Rectal smooth muscle tissue (tissue), 1 donor: ENCODE measurements around the gene BPTF.
"Not testable (repeated sequence)": the region's sequence is repeated elsewhere in the genome, so short reads cannot be mapped to it uniquely, and the experiment has no call there.

Experiments used
- H3K27ac ChIP-seq: one replicate; pipeline ENCODE4 v1.7.0; 2013; ENCODE audit warnings: low read depth, low read length, inconsistent platforms
- H3K27me3 ChIP-seq: one replicate; pipeline ENCODE4 v1.7.0; 2013; ENCODE audit warnings: low read length; ENCODE audit not compliant: control insufficient read depth, insufficient read depth
- H3K36me3 ChIP-seq: one replicate; pipeline ENCODE4 v1.7.0; 2013; ENCODE audit warnings: low read length; ENCODE audit not compliant: control insufficient read depth, insufficient read depth
- H3K4me1 ChIP-seq: one replicate; pipeline ENCODE4 v1.7.0; 2013; ENCODE audit warnings: low read length; ENCODE audit not compliant: control insufficient read depth, insufficient read depth
- H3K4me3 ChIP-seq: one replicate; pipeline ENCODE4 v1.7.0; 2013; ENCODE audit warnings: low read length
- H3K9ac ChIP-seq: one replicate; pipeline ENCODE4 v1.7.0; 2013; ENCODE audit warnings: low read length

The BPTF gene

GRCh38 chr17:68013385-68013784 lies 188.1 kb downstream of the BPTF start:
- Histone ChIP-seq H3K36me3 (no peaks in the 10 kb centered on the region), H3K9ac (no peak overlapping the region), H3K27me3 (no peaks in the 10 kb centered on the region), H3K27ac (no peak overlapping the region), H3K4me1 (no peaks in the 10 kb centered on the region), H3K4me3 (no peak overlapping the region)

DNA sequence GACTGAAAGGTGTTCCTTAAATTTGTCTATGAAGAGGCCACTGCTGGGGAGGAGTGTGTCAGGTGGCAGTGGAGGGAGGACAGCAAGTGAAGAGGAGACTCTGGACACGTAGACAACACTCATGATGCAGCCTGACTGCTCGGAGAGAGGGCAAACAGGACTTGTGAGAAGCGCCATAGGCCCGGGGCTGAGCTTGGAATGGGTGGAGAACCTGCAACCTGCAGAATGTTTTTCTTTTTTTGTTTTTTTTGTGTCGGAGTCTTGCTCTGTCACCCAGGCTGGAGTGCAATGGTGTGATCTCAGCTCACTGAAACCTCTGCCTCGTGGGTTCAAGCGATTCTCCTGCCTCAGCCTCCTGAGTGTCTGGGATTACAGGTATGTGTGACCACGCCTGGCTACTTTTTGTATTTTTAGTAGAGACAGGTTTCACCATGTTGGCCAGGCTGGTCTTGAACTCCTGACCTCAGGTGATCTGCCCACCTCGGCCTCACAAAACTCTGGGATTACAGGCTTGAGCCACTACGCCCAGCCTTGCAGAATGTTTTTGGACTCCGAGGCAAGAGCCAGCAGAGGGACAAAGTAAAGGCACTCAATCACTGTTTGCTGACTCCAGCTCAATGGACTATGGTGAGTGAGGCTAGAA lies 189.9 kb downstream of the BPTF start:
- H3K9ac ChIP-seq, result no peak overlapping the region
- no peak overlapping the region for H3K27ac ChIP-seq
- H3K4me3 ChIP-seq, result no peak overlapping the region
- no peaks in the 10 kb centered on the region for H3K36me3 ChIP-seq
- H3K4me1 ChIP-seq, result no peaks in the 10 kb centered on the region
- no peaks in the 10 kb centered on the region for H3K27me3 ChIP-seq

GRCh38 chr17:68016838-68017237 lies 191.5 kb downstream of the BPTF start:
- no peak overlapping the region for H3K27ac ChIP-seq
- H3K4me3 ChIP-seq, result no peak overlapping the region
- no peak overlapping the region for H3K9ac ChIP-seq
- no peaks in the 10 kb centered on the region for H3K36me3 ChIP-seq
- no peaks in the 10 kb centered on the region for H3K27me3 ChIP-seq
- H3K4me1 ChIP-seq, result peaks cover 2% of the 10 kb centered on the region

DNA sequence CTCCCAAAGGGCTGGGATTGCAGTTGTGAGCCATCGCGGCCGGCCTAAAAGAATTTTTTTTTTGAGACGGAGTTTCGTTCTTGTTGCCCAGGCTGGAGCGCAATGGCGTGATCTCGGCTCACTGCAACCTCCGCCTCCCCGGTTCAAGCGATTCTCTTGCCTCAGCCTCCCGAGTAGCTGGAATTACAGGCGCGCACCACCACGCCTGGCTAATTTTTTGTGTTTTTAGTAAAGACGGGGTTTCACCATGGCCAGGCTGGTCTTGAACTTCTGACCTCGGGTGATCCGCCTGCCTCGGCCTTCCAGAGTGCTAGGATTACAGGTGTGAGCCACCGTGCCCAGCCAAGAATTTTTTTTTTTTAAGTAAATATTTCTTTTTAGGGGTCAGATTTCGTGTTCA lies 193.2 kb downstream of the BPTF start:
- H3K27me3 ChIP-seq, H3K36me3 ChIP-seq, H3K27ac ChIP-seq, H3K4me1 ChIP-seq, H3K4me3 ChIP-seq, H3K9ac ChIP-seq: not testable (repeated sequence)

GRCh38 chr17:68019336-68019674 lies 194.0 kb downstream of the BPTF start:
- no peaks in the 10 kb centered on the region for H3K27me3 ChIP-seq
- no peak overlapping the region for H3K9ac ChIP-seq
- no peak overlapping the region for H3K4me3 ChIP-seq
- H3K27ac ChIP-seq, result peak overlapping the region; percentile 51
- H3K36me3 ChIP-seq, result no peaks in the 10 kb centered on the region
- H3K4me1 ChIP-seq, result peaks cover 2% of the 10 kb centered on the region

- H3K27me3 ChIP-seq, result no peaks in the 10 kb centered on the region
- H3K4me3 ChIP-seq, result peak overlapping the region; percentile 75
- H3K9ac ChIP-seq, result peak overlapping the region; percentile 55
- peak overlapping the region; percentile 87 for H3K27ac ChIP-seq
- H3K36me3 ChIP-seq, result no peaks in the 10 kb centered on the region
- peaks cover 2% of the 10 kb centered on the region for H3K4me1 ChIP-seq
These were observed 194.5 kb downstream of the BPTF start for GRCh38 chr17:68019675-68020408.

- H3K27me3 ChIP-seq, result no peaks in the 10 kb centered on the region
- H3K9ac ChIP-seq, result peak overlapping the region; percentile 55
- H3K27ac ChIP-seq, result peak overlapping the region; percentile 87
- H3K4me1 ChIP-seq, result peaks cover 2% of the 10 kb centered on the region
- no peaks in the 10 kb centered on the region for H3K36me3 ChIP-seq
- peak overlapping the region; percentile 75 for H3K4me3 ChIP-seq
These were observed 195.1 kb downstream of the BPTF start for GRCh38 chr17:68020409-68020756.

- H3K36me3 ChIP-seq, H3K9ac ChIP-seq, H3K27ac ChIP-seq, H3K4me1 ChIP-seq, H3K27me3 ChIP-seq: not testable (repeated sequence)
- H3K4me3 ChIP-seq, result peak overlapping the region; percentile 75
These were observed 195.5 kb downstream of the BPTF start for GRCh38 chr17:68020791-68021190.

DNA sequence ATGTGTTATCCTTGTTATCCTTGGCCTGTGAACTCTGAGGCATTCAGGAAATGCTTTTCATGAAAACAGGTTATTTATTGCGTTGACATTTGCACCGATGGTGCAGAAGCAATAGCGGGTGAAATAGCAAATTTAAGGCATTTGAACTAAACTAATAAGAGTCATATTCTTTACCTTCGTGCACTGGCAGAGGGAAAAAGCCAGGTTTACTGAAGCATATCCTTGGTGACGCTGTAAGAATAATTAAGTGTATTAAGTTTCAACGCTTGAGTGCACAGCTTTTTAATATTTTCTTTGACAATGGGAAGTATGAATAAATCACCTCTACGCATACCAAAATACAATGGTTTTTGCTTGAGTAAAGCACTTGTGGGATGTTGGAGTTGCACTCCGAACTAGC lies 196.7 kb downstream of the BPTF start:
- Histone ChIP-seq H3K4me1 (peaks cover 2% of the 10 kb centered on the region), H3K27me3 (no peaks in the 10 kb centered on the region), H3K27ac (no peak overlapping the region), H3K9ac (no peak overlapping the region), H3K36me3 (no peaks in the 10 kb centered on the region), H3K4me3 (no peak overlapping the region)

DNA sequence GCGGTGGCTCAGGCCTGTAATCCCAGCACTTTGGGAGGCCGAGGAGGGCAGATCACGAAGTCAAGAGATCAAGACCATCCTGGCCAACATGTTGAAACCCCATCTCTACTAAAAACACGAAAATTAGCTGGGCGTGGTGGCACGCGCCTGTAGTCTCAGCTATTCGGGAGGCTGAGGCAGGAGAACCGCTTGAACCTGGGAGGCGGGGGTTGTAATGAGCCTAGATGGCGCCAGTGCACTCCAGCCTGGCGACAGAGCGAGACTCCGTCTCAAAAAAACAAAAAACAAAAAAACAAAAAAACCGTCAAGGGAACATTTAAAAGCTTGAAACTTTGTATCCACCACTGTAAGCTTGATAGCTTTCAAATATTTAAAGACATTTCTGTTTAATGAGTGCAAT lies 197.2 kb downstream of the BPTF start:
- not testable (repeated sequence) for H3K4me1 ChIP-seq, H3K9ac ChIP-seq, H3K36me3 ChIP-seq, H3K27ac ChIP-seq, H3K4me3 ChIP-seq, H3K27me3 ChIP-seq

DNA sequence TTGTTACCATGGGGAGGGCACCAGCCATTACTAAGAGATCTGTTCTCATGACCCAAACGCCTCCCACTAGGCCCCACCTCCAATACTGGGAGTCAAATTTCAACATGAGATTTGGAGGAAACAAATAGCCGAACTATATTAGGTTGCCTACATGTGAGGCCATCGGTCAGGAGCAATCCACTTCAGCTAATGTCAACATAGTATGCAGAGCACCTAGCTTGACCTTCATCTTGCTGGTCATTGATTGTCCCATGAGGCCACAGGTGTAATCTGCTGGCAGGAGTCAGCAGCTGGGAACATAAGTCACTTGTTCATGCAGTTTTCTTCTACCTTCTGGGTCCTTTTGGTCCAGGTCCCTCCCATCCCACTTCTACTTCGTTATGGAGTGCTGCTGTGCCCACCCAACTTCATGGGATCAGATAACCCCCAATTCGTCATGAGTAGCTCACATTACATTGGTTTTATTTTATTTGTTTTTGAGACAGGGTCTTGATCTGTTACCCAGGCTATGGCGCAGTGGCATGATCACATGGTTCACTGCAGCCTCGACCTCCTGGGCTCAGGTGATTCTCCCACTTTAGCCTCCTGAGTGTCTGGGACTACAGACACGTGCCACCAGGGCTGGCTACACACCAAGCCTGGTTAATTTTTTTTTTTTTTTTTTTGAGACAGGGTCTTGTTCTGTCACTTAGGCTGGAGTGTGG lies 204.4 kb downstream of the BPTF start:
- no peak overlapping the region for H3K9ac ChIP-seq
- no peak overlapping the region for H3K27ac ChIP-seq

More for the DNA sequence above, 204.4 kb downstream of the BPTF start:
- no peak overlapping the region for H3K4me3 ChIP-seq
- no peaks in the 10 kb centered on the region for H3K36me3 ChIP-seq
- no peaks in the 10 kb centered on the region for H3K27me3 ChIP-seq
- no peaks in the 10 kb centered on the region for H3K4me1 ChIP-seq
